ENCODE data around the gene GID8. TPM values are rescaled to one million over a fixed set of nuclear protein-coding genes. Genes with fewer than 3 reads are reported as not detected.

The GID8 gene
- total RNA-seq, 1 experiment from 2014 or later: 64.3 TPM

DNA sequence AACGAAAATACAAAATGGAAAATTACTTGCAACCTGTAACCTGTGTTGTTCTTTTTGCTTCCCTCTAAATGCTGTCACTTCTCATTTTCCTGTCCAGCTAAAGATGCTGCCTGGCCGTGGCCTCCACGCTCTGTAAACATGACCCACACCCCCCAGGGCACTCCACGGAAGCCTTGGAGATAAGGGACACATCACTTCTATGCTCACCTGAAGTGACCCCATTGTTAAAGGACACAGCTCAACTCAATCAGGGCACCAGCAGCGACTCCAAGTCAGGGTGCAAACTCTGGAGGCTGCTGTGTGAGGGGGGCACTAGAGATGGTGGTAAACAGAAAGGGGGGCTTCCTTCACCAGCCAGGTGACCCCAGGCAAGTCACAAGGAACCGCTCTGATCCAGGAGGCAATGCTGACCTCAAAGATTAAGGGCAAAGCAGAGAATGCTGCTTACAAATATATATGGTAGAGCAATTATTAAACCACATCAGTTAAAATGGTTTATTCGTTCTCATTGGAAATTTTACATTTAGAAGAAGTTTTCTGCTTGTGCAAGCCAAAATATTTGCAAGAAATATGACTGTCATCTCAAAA is 24.8 kb upstream of the GID8 start:
- intact Hi-C loops (cut with micrococcal nuclease; ENCODE audit: unreplicated experiment): no loop called here
- no TSS peak for BruUV-seq (replicated peaks)
- CTCF ChIA-PET: interaction anchor here (0.6 kb wide), 1 partner anchor 12 kb away, joined by 5 read pairs; no protein-coding TSS in a partner anchor
- no peak overlapping the region for H3K4me3 Mint-ChIP-seq (ENCODE audit: low read depth, unreplicated experiment)
- no peak overlapping the region for H3K27ac Mint-ChIP-seq (ENCODE audit: unreplicated experiment)
- TF ChIP-seq, protein P1, sequence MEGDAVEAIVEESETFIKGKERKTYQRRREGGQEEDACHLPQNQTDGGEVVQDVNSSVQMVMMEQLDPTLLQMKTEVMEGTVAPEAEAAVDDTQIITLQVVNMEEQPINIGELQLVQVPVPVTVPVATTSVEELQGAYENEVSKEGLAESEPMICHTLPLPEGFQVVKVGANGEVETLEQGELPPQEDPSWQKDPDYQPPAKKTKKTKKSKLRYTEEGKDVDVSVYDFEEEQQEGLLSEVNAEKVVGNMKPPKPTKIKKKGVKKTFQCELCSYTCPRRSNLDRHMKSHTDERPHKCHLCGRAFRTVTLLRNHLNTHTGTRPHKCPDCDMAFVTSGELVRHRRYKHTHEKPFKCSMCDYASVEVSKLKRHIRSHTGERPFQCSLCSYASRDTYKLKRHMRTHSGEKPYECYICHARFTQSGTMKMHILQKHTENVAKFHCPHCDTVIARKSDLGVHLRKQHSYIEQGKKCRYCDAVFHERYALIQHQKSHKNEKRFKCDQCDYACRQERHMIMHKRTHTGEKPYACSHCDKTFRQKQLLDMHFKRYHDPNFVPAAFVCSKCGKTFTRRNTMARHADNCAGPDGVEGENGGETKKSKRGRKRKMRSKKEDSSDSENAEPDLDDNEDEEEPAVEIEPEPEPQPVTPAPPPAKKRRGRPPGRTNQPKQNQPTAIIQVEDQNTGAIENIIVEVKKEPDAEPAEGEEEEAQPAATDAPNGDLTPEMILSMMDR (IDR thresholded peaks at IDR 0.05; ENCODE audit: unreplicated experiment): no peak
- H3K27me3 Mint-ChIP-seq (ENCODE audit: unreplicated experiment): no peaks in the 10 kb centered on the region
- H3K36me3 Mint-ChIP-seq (ENCODE audit: insufficient read depth, unreplicated experiment): peaks cover 44% of the 10 kb centered on the region
- no peaks in the 10 kb centered on the region for H3K9me3 Mint-ChIP-seq (ENCODE audit: low read depth, unreplicated experiment)
- H3K4me1 Mint-ChIP-seq (ENCODE audit: low read depth, unreplicated experiment): peaks cover 37% of the 10 kb centered on the region
- no peak for DNase-seq

DNA sequence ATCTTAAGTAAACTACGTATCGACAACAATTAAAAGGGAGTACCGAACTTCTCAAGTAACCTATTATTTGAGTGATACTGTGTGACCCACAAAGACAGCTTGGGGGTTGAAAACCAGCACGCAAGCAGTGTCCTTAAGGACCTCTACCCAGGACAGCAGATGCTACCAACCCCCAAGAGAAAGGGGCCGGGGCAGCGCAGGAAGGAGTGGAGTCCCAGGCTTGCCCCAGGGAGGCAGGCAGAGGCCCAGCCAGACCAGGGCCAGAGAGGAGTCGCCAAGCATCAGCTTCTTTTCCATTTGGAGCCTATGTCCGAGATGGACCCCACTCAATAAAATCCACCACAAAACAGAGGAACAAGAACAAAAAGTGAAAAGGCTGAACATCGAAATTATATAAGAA is 23.5 kb upstream of the GID8 start:
- CTCF ChIA-PET: interaction anchor here (1.3 to 1.6 kb wide), 2 partner anchors 9 to 13 kb away, joined by 4 read pairs; no protein-coding TSS in a partner anchor
- no peaks in the 10 kb centered on the region for H3K9me3 Mint-ChIP-seq (ENCODE audit: low read depth, unreplicated experiment)

DNA sequence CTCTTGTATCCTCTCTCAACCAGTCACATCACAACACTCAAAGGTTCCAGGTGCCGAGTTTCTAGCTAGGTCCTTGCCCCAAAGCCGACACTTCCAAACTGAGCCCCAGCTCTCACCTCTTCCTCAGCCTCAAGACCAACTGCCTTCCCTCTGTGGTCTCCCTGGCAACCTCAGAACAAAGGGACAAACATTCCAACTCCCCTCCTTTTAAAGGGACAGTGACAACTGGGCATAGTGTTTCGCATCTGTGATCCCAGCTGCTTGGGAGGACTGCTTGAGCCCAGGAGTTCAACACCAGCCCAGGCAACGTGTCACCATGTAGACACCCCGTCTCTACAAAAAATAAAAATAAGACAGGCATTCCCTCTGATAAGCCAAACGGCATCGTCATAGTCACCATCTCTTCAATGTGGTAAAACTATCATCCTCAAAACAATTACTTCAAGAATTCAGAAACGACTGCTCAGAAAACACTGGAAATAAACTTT is 22.9 kb upstream of the GID8 start:
- H3K27ac Mint-ChIP-seq (ENCODE audit: unreplicated experiment): peak overlapping the region; percentile 73
- TF ChIP-seq, protein P1 (IDR thresholded peaks at IDR 0.05; ENCODE audit: unreplicated experiment): no peak
- H3K36me3 Mint-ChIP-seq (ENCODE audit: insufficient read depth, unreplicated experiment): peaks cover 35% of the 10 kb centered on the region
- BruUV-seq (replicated peaks): no TSS peak
- peaks cover 49% of the 10 kb centered on the region for H3K4me1 Mint-ChIP-seq (ENCODE audit: low read depth, unreplicated experiment)
- intact Hi-C loops (cut with micrococcal nuclease; ENCODE audit: unreplicated experiment): no loop called here
- H3K4me3 Mint-ChIP-seq (ENCODE audit: low read depth, unreplicated experiment): peak overlapping the region; percentile 37
- H3K9me3 Mint-ChIP-seq (ENCODE audit: low read depth, unreplicated experiment): no peaks in the 10 kb centered on the region
- DNase-seq: peak; percentile 62
- CTCF ChIA-PET: interaction anchor here (1.3 to 1.6 kb wide), 2 partner anchors 9 to 14 kb away, joined by 4 read pairs; no protein-coding TSS in a partner anchor
- H3K27me3 Mint-ChIP-seq (ENCODE audit: unreplicated experiment): no peaks in the 10 kb centered on the region

More for the DNA sequence above, 23.5 kb upstream of the GID8 start:
- TF ChIP-seq, protein P1 (IDR thresholded peaks at IDR 0.05; ENCODE audit: unreplicated experiment): no peak
- Mint-ChIP-seq H3K4me3 (ENCODE audit: low read depth, unreplicated experiment) (peak overlapping the region; percentile 37), H3K27me3 (ENCODE audit: unreplicated experiment) (no peaks in the 10 kb centered on the region), H3K27ac (ENCODE audit: unreplicated experiment) (peak overlapping the region; percentile 73), H3K4me1 (ENCODE audit: low read depth, unreplicated experiment) (peaks cover 49% of the 10 kb centered on the region), H3K36me3 (ENCODE audit: insufficient read depth, unreplicated experiment) (peaks cover 40% of the 10 kb centered on the region)
- intact Hi-C loops (cut with micrococcal nuclease; ENCODE audit: unreplicated experiment): no loop called here
- no peak for DNase-seq
- BruUV-seq (replicated peaks): no TSS peak

DNA sequence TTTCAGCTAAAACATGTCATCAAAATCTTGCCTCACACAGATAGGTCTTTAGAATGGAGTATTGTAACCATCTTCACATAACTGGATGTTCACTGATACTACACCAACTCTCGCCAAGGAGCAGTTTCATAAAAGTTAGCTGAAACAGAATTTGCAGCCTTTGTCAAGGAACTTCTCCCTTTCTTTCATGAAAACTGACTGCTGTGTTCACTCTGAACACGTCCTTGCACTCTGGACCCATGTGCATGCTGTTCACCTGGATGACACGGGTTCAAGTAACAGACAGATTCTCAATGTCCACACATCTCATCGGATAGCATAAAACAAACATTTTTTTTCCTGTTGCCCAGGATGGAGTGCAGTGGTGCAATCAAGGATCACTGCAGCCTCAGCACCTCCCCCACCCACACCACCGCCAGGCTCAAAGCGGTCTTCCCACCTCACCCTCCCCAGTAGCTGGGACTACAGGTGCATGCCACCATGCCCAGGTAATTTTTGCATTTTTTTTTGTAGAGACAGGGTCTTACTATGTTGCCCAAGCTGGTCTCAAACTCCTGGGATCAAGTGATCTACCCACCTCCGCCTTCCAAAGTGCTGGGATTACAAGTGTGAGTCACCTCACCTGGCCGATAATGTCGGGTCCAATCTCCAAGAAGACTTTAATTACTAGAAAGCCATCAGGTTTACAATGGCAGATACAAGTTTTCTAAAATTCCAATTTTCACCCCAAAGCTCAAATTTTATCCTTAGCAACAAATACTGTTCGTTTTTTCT is 21.1 kb upstream of the GID8 start:
- BruUV-seq (replicated peaks): no TSS peak
- TF ChIP-seq, protein P1 (IDR thresholded peaks at IDR 0.05; ENCODE audit: unreplicated experiment): no peak
- no peak overlapping the region for H3K27ac Mint-ChIP-seq (ENCODE audit: unreplicated experiment)
- H3K4me3 Mint-ChIP-seq (ENCODE audit: low read depth, unreplicated experiment): no peak overlapping the region
- DNase-seq: no peak
- no peaks in the 10 kb centered on the region for H3K27me3 Mint-ChIP-seq (ENCODE audit: unreplicated experiment)
- peaks cover 64% of the 10 kb centered on the region for H3K4me1 Mint-ChIP-seq (ENCODE audit: low read depth, unreplicated experiment)
- no peaks in the 10 kb centered on the region for H3K9me3 Mint-ChIP-seq (ENCODE audit: low read depth, unreplicated experiment)
- H3K36me3 Mint-ChIP-seq (ENCODE audit: insufficient read depth, unreplicated experiment): peaks cover 23% of the 10 kb centered on the region
- CTCF ChIA-PET: interaction anchor here (1.0 kb wide), 1 partner anchor 9 kb away, joined by 3 read pairs; no protein-coding TSS in a partner anchor
- intact Hi-C loops (cut with micrococcal nuclease; ENCODE audit: unreplicated experiment): no loop called here

Data from Calu3 (cell line).